ENCODE measurements around the gene VAV2. TPM values are rescaled to one million over a fixed set of nuclear protein-coding genes. Genes with fewer than 3 reads are reported as not detected.
"Not testable (repeated sequence)": the region's sequence is repeated elsewhere in the genome, so short reads cannot be mapped to it uniquely, and the experiment has no call there.

Gene VAV2
- total RNA-seq, 4 donors from 2014 or later, result 9.1 to 13.5 (median 10.1) TPM

DNA sequence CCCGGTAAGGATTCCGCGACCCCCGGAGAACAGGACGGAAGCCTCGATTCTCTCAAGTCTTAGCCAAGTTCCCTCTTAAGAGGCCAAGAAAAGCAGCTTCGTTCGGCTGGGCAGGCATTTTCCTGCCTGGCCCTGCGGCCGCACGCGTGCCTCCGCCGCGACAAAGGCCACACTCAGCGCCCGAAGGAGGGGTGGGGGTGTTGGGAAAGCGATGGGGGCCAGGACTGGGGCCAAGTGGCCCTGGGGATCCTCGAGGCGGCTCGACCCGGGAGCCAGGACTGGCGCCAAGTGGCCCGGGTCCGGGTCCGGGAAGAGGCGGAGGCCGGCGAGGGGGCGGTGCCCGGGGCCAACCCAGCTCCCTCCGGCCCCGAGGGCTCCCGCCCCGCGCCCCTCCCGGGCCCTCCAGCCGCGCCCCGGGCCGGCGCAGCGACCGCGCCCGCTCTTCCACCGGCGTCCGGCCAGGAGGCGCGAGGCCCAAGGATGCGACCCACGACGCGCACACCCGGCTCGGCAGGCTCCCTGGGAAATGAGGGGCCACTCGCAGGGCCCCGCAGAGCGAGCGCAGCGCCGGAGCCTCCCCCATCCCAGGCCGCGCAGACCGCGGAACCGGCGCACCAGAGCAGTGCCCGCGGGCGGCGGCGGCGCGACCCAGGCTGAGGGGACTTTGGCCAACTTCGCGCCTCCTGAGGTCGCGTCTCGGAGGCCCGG lies 756 bp downstream of the VAV2 start:
- intact Hi-C loops (cut with DNase I), result loop anchor here (5.0 to 10.0 kb wide), 2 partner anchors 134 to 457 kb away; partner anchors contain the start of gene ADAMTSL2
- 2% methylated on average over 9 of the region's 82 CpGs for WGBS
- TF ChIP-seq EP300 (IDR thresholded peaks at IDR 0.05), result no peak
- no peak for TF ChIP-seq POLR2A (IDR thresholded peaks at IDR 0.05; ENCODE audit: low read depth)
- TF ChIP-seq, protein P1, sequence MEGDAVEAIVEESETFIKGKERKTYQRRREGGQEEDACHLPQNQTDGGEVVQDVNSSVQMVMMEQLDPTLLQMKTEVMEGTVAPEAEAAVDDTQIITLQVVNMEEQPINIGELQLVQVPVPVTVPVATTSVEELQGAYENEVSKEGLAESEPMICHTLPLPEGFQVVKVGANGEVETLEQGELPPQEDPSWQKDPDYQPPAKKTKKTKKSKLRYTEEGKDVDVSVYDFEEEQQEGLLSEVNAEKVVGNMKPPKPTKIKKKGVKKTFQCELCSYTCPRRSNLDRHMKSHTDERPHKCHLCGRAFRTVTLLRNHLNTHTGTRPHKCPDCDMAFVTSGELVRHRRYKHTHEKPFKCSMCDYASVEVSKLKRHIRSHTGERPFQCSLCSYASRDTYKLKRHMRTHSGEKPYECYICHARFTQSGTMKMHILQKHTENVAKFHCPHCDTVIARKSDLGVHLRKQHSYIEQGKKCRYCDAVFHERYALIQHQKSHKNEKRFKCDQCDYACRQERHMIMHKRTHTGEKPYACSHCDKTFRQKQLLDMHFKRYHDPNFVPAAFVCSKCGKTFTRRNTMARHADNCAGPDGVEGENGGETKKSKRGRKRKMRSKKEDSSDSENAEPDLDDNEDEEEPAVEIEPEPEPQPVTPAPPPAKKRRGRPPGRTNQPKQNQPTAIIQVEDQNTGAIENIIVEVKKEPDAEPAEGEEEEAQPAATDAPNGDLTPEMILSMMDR (IDR thresholded peaks at IDR 0.05), result no peak
- no peak for TF ChIP-seq POLR2AphosphoS5 (IDR thresholded peaks at IDR 0.05)
- Histone ChIP-seq H3K36me3 (no peaks in the 10 kb centered on the region), H3K4me1 (peaks cover 20 to 46% (median 35%) of the 10 kb centered on the region in 4 donors), H3K9me3 (no peaks in the 10 kb centered on the region), H3K4me3 (peak overlapping the region; percentile 69 to 90 (median 76)), H3K27me3 (no peaks in the 10 kb centered on the region), H3K27ac (replicated peaks in 1 of 4) (peak overlapping the region; percentile 87 to 92 (median 88))
- DNase-seq (ENCODE audit: extremely low spot score), result no peak

DNA sequence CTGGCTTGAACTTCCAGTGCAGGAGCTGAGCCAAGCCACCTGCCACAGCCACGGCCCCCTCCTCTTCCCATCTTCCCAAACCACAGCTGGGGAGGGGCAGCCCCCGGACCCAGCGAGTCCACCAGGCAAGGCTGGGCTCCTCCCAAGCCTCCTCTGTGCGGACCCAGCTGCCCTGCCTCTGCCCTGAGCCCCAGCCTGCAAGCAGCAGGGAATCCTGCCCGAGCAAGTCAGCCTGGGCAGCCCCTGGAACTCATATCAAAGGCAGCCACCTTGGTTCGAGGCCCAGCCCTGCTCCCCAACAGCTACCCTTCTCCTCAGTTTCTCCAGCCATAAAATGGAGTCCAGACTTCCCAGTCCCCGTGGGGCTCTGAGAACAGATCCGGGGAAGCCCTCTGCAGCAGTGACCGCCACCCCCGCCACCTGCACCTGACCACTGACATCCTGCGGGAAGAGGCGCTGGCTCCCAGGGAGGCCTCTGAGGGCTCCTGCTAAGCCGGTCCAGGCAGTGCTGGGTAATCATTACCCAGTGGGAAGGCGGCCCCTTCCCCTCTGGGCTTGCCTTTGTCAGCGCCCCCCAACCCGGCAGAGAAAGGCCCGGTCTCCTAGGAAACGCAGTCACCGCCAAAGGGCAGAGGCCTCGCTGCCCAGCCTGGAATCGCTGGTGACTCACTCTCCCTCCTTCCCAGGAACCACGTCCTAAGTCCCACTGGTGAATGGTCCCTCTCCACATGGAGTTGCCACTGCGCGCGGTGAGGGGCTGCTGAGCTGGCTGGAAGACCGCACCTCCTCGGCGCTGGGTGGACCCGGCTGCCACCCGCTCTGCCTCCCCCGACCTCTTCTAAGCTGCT lies 1.5 kb downstream of the VAV2 start:
- 73% methylated on average over 7 of the region's 31 CpGs for WGBS
- peaks cover 20 to 46% (median 35%) of the 10 kb centered on the region in 4 donors for H3K4me1 ChIP-seq
- TF ChIP-seq EP300 (IDR thresholded peaks at IDR 0.05), result no peak
- no peak for TF ChIP-seq POLR2A (IDR thresholded peaks at IDR 0.05; ENCODE audit: low read depth)
- no peak for TF ChIP-seq POLR2AphosphoS5 (IDR thresholded peaks at IDR 0.05)
- TF ChIP-seq, protein P1 (IDR thresholded peaks at IDR 0.05), result no peak
- H3K36me3 ChIP-seq, result no peaks in the 10 kb centered on the region
- peak overlapping the region; percentile 69 to 90 (median 76) for H3K4me3 ChIP-seq
- no peaks in the 10 kb centered on the region for H3K9me3 ChIP-seq
- DNase-seq (ENCODE audit: extremely low spot score), result no peak
- H3K27me3 ChIP-seq, result no peaks in the 10 kb centered on the region
- peak overlapping the region; percentile 87 to 92 (median 88) for H3K27ac ChIP-seq (replicated peaks in 1 of 4)
- intact Hi-C loops (cut with DNase I), result loop anchor here (5.0 to 10.0 kb wide), 2 partner anchors 133 to 456 kb away; partner anchors contain the start of gene ADAMTSL2

DNA sequence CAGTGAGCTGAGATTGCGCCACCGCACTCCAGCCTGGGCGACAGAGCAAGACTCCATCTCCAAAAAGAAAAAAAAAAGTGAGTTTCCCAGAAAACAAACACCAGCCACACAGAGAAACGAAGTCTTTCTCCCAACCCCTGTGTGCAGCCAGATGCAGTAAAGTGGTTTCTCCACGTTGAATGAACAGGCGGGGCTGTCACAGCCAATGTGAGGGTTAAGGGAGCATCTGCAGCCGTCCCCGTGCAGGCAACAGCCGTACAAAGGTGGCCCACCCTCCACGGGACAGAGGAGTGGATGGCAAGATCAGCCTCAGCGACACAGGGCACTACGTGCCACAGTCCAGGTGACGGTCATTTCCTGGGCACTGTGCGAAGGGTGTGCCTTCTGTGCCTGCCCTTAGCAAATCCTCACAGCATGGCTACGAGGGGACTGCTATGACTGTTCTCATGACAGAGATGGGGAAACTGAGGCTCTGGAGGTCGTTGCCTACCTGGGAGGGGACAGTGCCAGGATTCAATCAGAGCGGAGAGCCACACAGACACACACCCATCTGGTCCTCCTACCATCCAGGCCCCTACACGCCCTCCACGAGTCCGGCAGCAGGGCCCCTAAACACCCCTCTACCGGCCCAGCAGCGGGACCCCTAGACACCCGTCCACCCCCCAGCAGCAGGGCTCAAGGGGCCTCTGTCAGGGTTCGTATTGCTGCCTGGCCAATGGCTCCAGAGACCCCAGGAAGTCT lies 2.3 kb downstream of the VAV2 start:
- TF ChIP-seq POLR2A (IDR thresholded peaks at IDR 0.05; ENCODE audit: low read depth) (no peak), EP300 (IDR thresholded peaks at IDR 0.05) (no peak), POLR2AphosphoS5 (IDR thresholded peaks at IDR 0.05) (no peak)
- TF ChIP-seq, protein P1 (IDR thresholded peaks at IDR 0.05), result no peak
- H3K9me3 ChIP-seq, result no peaks in the 10 kb centered on the region
- intact Hi-C loops (cut with DNase I), result loop anchor here (5.0 to 10.0 kb wide), 2 partner anchors 132 to 455 kb away; partner anchors contain the start of gene ADAMTSL2
- 79% methylated on average over 13 of the region's 24 CpGs for WGBS
- H3K4me3 ChIP-seq, result no peak overlapping the region
- H3K4me1 ChIP-seq, result peaks cover 20 to 46% (median 35%) of the 10 kb centered on the region in 4 donors
- H3K36me3 ChIP-seq, result no peaks in the 10 kb centered on the region
- H3K27ac ChIP-seq (replicated peaks in 1 of 4), result peak overlapping the region in 2 of 4 donors; percentile 88 to 92
- no peaks in the 10 kb centered on the region for H3K27me3 ChIP-seq
- DNase-seq (ENCODE audit: extremely low spot score), result no peak

DNA sequence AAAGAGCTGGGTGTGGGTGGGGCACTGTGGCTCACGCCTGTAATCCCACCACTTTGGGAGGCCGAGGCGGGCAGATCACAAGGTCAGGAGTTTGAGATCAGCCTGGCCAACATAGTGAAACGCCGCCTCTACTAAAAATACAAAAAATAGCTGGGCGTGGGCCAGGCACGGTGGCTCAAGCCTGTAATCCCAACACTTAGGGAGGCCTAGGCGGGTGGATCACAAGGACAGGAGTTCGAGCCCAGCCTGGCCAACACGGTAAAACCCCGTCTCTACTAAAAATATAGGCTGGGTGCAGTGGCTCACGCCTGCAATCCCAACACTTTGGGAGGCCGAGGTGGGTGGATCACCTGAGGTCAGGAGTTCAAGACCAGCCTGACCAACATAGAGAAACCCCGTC lies 3.4 kb downstream of the VAV2 start:
- 94% methylated on average over 14 of the region's 14 CpGs for WGBS
- H3K27ac ChIP-seq (replicated peaks in 1 of 4); H3K27me3 ChIP-seq; DNase-seq (ENCODE audit: extremely low spot score); H3K36me3 ChIP-seq; H3K4me3 ChIP-seq; H3K9me3 ChIP-seq; intact Hi-C loops (cut with DNase I): not testable (repeated sequence)
- H3K4me1 ChIP-seq, result peaks cover 15 to 36% (median 26%) of the 10 kb centered on the region in 4 donors

All from esophagus muscularis mucosa (tissue), 4 donors.